Adrenal gland (tissue), 12 donors: ENCODE data around the gene LPO. TPM values are rescaled to one million over a fixed set of nuclear protein-coding genes. Genes with fewer than 3 reads are reported as not detected.

Source experiments
- DNase-seq, 7 donors: peaks; one replicate each; pipeline ENCODE4 v3.0.0-alpha.2; 2019 to 2020
- H3K27ac ChIP-seq, 5 donors: fragments of 200-600 bp; sonication (generic) in 4 of 5; 1 replicate in 3 of 5; 2 replicates in 2 of 5; pipeline versions ENCODE4 v1.5.1 to v1.8.0; 2016 to 2020; ENCODE audit warnings: mild to moderate bottlenecking in 1 of 5
- H3K27me3 ChIP-seq: fragments of 200-600 bp; 2 replicates; pipeline ENCODE4 v1.8.0; 2021
- H3K36me3 ChIP-seq, 2 donors: fragments of 200-600 bp; replicated peaks in 1 of 2; 1 replicate in 1 of 2; 2 replicates in 1 of 2; pipeline versions ENCODE4 v1.5.1 to v1.8.0; 2018 to 2022
- H3K4me1 ChIP-seq, 2 donors: fragments of 200-600 bp; replicated peaks in 1 of 2; 1 replicate in 1 of 2; 2 replicates in 1 of 2; pipeline versions ENCODE4 v1.5.1 to v1.8.0; 2018 to 2021
- H3K4me3 ChIP-seq, 4 donors: fragments of 200-600 bp; sonication (generic) in 3 of 4; one replicate each; pipeline ENCODE4 v1.5.1; 2016 to 2018
- H3K9me3 ChIP-seq, 3 donors: fragments of 200-600 bp; sonication (generic) in 1 of 3; replicated peaks in 1 of 3; 1 replicate in 2 of 3; 2 replicates in 1 of 3; pipeline versions ENCODE4 v1.5.1 to v1.8.0; 2016 to 2021
- POLR2A ChIP-seq, 2 donors: fragments of 450-650 bp; IDR thresholded peaks; one replicate each; pipeline ENCODE4 v1.6.1; 2017; ENCODE audit warnings: antibody characterized with exemption in 2 of 2, mild to moderate bottlenecking in 2 of 2, moderate library complexity in 1 of 2
- WGBS, 4 donors: extraction: QIAGEN DNeasy Blood & Tissue Kit in 2 of 4; methylation state at CpG; one replicate each; pipeline versions ENCODE4 v1.1.5 to v1.1.7; 2013 to 2017; 5-methylcytosine and 5-hydroxymethylcytosine counted together
- intact Hi-C, 2 donors: fragments of 100-400 bp; cut with DNase I; formaldehyde crosslinking; loops; one replicate each; pipeline versions ENCODE4 v1.14.1 to v1.15.0; 2022 to 2023
- polyA plus RNA-seq, 3 donors: library from polyadenylated mRNA; stranded (reverse); fragments of 200-250 nt in 2 of 3; fragments of 350-450 nt in 1 of 3; fragmentation: Illumina TruSeq in 1 of 3; extraction: RNeasy Lipid Tissue Mini Kit (QIAGEN cat#74804) in 1 of 3; gene quantifications; one replicate each; pipeline ENCODE4 v1.2.3, GENCODE V29; 2013 to 2014
- total RNA-seq, 9 donors: library from RNA; depleted of rRNA in 4 of 9; stranded (reverse); fragments of >200 nt in 4 of 9; fragments of 120-200 nt in 1 of 9; fragmentation: NEBNext Ultra II Directional in 1 of 9; extraction: Animal tissue kit (Norgen Biotek cat#: 25700) in 1 of 9; gene quantifications; one replicate each; pipeline versions ENCODE4 v1.1.0 to v1.2.4, GENCODE V29; 2013 to 2023
- TF ChIP-seq, protein P1 (sequence below), 6 experiments: fragments of 450-650 bp in 4 of 6; fragments of 200-600 bp in 2 of 6; sonication (generic) in 1 of 6; IDR thresholded peaks; 1 replicate in 5 of 6; 2 replicates in 1 of 6; pipeline versions ENCODE4 v1.5.1 to v1.8.0; 2016 to 2021; ENCODE audit warnings: antibody characterized with exemption in 6 of 6, mild to moderate bottlenecking in 2 of 6, moderate library complexity in 1 of 6
- donor health status: healthy with polysubstance abuse.
- donor health status: Bipolar disorder and iron deficiency.
- donor health status: DM: yes; HTN: yes; CAD: no.
- donor health status: DM: no; HTN: no; CAD: no.
- donor health status: DM: no; HTN: no; CAD: no.
- donor health status: DM: yes; HTN: yes; CAD: no.

LPO gene
- total and polyA plus RNA-seq, 12 donors = 0.06 to 0.16 TPM; not detected in 10

DNA sequence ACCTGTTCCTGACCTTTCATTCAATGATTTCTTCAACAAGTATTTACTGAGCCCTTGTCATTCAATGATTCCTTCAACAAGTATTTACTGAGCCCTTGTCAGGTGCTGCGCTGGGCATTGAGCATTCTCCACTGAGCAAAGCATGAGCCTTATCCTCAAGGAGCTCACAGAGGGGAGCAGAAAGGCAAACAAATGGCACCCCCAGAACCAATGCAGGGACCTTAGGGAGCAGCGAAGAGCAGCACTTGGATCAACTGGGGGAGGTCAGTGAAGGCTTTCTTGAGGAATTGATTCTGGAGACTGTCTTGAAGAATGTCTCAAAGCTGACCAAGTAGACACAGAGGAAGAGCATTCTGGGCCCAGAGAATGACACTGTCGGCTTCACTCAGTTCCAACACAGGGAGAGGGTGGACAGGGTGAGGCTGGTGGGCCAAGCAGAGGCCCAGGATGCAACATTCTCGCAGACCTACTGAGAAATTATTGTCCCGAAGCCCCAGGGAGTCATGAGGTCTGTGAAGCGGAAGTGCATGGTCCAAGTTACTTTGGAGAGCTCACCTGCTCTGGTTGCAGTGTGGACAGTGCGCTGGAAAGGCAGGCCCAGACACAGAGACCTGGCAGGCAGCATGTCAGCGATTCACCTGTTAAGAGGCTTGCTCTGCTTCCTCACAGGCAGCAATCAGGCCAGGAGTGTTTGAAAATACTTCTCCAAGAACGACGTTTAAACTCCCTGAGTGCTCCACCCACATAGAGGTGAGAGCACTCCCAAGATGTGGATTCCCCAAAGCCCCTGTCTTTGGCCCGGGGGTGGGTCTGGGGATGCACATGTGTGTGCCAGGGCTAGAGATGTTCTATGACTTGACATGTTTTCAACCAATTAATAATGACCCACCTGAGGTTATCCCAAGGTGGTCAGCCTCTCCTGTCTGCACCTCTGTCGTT, 45.6 kb downstream of the LPO start:
- H3K27ac ChIP-seq = no peak overlapping the region
- peak in 1 of 7 donors; percentile 4 for DNase-seq
- intact Hi-C loops = no loop called here
- peaks cover 18% of the 10 kb centered on the region for H3K27me3 ChIP-seq
- TF ChIP-seq, protein P1, sequence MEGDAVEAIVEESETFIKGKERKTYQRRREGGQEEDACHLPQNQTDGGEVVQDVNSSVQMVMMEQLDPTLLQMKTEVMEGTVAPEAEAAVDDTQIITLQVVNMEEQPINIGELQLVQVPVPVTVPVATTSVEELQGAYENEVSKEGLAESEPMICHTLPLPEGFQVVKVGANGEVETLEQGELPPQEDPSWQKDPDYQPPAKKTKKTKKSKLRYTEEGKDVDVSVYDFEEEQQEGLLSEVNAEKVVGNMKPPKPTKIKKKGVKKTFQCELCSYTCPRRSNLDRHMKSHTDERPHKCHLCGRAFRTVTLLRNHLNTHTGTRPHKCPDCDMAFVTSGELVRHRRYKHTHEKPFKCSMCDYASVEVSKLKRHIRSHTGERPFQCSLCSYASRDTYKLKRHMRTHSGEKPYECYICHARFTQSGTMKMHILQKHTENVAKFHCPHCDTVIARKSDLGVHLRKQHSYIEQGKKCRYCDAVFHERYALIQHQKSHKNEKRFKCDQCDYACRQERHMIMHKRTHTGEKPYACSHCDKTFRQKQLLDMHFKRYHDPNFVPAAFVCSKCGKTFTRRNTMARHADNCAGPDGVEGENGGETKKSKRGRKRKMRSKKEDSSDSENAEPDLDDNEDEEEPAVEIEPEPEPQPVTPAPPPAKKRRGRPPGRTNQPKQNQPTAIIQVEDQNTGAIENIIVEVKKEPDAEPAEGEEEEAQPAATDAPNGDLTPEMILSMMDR (IDR thresholded peaks at IDR 0.05) = no peak
- no peak for TF ChIP-seq POLR2A (IDR thresholded peaks at IDR 0.05)
- 69 to 79% (median 75%) methylated on average over 11 to 12 of the region's 12 CpGs for WGBS, 4 donors
- no peaks in the 10 kb centered on the region for H3K36me3 ChIP-seq
- no peak overlapping the region for H3K4me3 ChIP-seq
- no peaks in the 10 kb centered on the region for H3K4me1 ChIP-seq
- no peaks in the 10 kb centered on the region for H3K9me3 ChIP-seq

DNA sequence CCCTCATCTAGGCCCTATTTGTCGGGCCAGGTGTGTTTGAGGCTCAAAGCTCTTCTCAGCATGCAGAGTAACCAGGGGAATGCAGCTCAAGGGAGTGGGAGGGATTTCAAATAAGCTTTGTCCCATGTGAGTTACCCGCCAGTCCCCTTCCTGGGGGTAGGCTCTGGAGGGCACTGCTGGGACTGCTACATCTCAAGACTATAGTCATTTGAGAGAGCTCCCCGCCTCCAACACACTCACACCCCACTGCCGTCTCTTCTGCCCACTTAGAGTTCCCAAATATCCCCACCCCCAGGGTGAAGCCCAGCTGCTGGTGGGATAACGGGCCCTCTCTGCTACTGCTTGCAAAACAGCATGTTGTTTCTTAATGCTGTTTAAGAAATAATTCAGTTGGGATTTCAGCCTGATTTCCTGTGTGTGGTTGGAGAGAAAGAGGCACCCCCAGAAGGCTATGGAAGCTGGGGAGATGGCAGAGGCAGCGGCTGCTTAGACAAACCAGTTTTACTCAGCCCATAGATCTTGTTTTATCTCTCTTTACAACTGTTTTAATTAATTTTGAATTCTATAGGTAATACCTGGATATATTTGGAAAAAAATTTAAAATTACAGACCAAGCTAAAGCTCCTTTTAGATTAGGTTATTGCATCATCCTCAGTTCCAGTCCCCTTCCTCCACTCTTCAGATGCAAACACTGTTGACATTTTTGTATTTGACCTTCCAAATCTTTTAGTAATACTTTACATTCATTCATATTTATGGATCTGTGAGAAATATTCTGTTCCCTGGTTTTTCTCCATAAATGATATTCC, 46.4 kb downstream of the LPO start:
- intact Hi-C loops = no loop called here
- Histone ChIP-seq H3K4me3 (no peak overlapping the region), H3K4me1 (no peaks in the 10 kb centered on the region), H3K27ac (no peak overlapping the region), H3K27me3 (peaks cover 21% of the 10 kb centered on the region), H3K36me3 (no peaks in the 10 kb centered on the region), H3K9me3 (no peaks in the 10 kb centered on the region)
- WGBS, 4 donors = 56 to 79% (median 70%) methylated on average over 6 of the region's 6 CpGs
- no peak for TF ChIP-seq POLR2A (IDR thresholded peaks at IDR 0.05)
- TF ChIP-seq, protein P1 (IDR thresholded peaks at IDR 0.05) = no peak
- peak in 1 of 7 donors; percentile 5 for DNase-seq

DNA sequence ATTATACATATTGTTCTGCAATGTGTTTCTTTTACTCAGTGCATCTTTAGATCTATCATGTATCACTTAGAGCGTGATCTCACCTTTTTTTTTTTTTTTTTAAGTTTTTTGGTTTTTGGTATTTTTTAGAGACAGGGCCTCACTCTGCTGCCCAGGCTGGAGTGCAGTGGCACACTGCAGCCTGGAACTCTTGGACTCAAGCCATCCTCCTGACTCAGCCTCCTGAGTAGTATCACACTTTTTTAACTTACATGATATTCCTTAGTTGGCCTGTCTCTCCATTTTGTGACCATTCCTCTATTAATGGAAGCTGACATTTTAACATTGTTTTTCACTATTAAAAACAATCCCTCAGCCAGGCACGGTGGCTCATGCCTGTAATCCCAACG, 47.0 kb downstream of the LPO start:
- 88 to 93% (median 92%) methylated on average over 3 of the region's 3 CpGs for WGBS, 4 donors

More for the DNA sequence above, 47.0 kb downstream of the LPO start:
- H3K27ac ChIP-seq = no peak overlapping the region
- H3K9me3 ChIP-seq = no peaks in the 10 kb centered on the region
- TF ChIP-seq, protein P1 (IDR thresholded peaks at IDR 0.05) = no peak
- no peak for TF ChIP-seq POLR2A (IDR thresholded peaks at IDR 0.05)
- H3K36me3 ChIP-seq = no peaks in the 10 kb centered on the region
- peaks cover 26% of the 10 kb centered on the region for H3K27me3 ChIP-seq
- intact Hi-C loops = no loop called here
- peak in 1 of 7 donors; percentile 15 for DNase-seq
- no peaks in the 10 kb centered on the region for H3K4me1 ChIP-seq
- no peak overlapping the region for H3K4me3 ChIP-seq
